ENCODE data around the gene SWAP70. TPM values are rescaled to one million over a fixed set of nuclear protein-coding genes. Genes with fewer than 3 reads are reported as not detected.

The SWAP70 gene
- total and polyA plus RNA-seq, 2 of the 8 experiments (the other 6 are each of a cell fraction or from before 2014, with no cell fraction given) = 14.8 to 37.5 TPM

DNA sequence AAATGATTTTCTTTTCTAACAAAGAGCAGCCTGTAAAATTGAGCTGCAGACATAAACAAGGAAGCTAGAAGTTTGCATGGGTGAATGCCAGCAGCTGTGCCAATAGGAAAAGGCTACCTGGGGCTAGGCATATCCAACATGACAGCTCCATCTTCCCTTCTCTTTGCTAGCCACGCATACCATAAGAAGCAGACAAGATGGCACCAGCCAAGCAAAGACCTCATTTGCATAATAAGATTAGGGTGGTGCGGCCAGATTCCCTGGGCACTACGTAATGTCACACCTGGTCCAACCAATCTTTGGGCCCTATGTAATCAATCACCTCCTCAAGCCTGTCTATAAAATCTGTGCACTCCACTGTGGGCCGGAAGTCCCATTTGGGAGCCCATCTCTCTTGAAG is 108.3 kb downstream of the SWAP70 start (continued):
- TF ChIP-seq CHD2 (IDR thresholded peaks at IDR 0.05; ENCODE audit: low read length) (no peak), FOSL1 (IDR thresholded peaks at IDR 0.05; ENCODE audit: insufficient read depth, low read depth, low read length) (no peak), SUZ12 (IDR thresholded peaks at IDR 0.05; ENCODE audit: low read length) (no peak), TEAD4 (IDR thresholded peaks at IDR 0.05; ENCODE audit: low read depth, low read length) (no peak), RAD21 (IDR thresholded peaks at IDR 0.05 in 1 of 2, conservative IDR thresholded peaks at IDR 0.05 in 1 of 2; ENCODE audit: low read depth in 2 of 2, low read length in 2 of 2) (no peak)
- TF ChIP-seq, protein P1, sequence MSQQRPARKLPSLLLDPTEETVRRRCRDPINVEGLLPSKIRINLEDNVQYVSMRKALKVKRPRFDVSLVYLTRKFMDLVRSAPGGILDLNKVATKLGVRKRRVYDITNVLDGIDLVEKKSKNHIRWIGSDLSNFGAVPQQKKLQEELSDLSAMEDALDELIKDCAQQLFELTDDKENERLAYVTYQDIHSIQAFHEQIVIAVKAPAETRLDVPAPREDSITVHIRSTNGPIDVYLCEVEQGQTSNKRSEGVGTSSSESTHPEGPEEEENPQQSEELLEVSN (IDR thresholded peaks at IDR 0.05) = no peak
